Measurements from ENCODE around the gene NOP58.

DNA sequence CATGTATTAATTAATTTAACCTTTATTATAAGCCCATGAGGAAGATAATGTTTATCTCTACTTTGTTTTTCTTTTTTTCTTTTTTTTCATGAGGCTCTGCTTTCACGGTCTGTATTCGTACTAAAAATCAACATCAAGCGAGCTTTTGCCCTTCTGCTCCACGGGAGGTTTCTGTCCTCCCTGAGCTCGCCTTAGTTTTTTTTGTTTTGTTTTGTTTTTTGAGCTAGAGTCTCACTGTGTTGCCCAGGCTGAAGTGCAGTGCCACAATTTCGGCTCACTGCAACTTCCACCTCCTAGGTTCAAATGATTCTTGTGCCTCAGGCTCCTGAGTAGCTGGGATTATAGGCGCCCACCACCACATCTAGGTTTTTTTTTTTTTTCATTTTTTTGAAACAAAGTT is 80.6 kb downstream of the NOP58 start:
- TF ChIP-seq, protein P1, sequence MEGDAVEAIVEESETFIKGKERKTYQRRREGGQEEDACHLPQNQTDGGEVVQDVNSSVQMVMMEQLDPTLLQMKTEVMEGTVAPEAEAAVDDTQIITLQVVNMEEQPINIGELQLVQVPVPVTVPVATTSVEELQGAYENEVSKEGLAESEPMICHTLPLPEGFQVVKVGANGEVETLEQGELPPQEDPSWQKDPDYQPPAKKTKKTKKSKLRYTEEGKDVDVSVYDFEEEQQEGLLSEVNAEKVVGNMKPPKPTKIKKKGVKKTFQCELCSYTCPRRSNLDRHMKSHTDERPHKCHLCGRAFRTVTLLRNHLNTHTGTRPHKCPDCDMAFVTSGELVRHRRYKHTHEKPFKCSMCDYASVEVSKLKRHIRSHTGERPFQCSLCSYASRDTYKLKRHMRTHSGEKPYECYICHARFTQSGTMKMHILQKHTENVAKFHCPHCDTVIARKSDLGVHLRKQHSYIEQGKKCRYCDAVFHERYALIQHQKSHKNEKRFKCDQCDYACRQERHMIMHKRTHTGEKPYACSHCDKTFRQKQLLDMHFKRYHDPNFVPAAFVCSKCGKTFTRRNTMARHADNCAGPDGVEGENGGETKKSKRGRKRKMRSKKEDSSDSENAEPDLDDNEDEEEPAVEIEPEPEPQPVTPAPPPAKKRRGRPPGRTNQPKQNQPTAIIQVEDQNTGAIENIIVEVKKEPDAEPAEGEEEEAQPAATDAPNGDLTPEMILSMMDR (IDR thresholded peaks at IDR 0.05): no peak
- TF ChIP-seq POLR2A (IDR thresholded peaks at IDR 0.05): no peak
- no peak for TF ChIP-seq POLR2AphosphoS5 (IDR thresholded peaks at IDR 0.05)
